Kidney (tissue), 14 donors: ENCODE data around the gene MTG1. TPM values are rescaled to one million over a fixed set of nuclear protein-coding genes. Genes with fewer than 3 reads are reported as not detected.

Experiments used
- DNase-seq, 5 donors: peaks; one replicate each; pipeline ENCODE4 v3.0.0-alpha.2; 2013 to 2020
- FAIRE-seq: peaks from 2 replicates; lab custom pipeline; 2012; peaks lifted over from hg19 to GRCh38; lab: Jason Lieb, UNC
- H3K27ac ChIP-seq, 2 donors: one replicate each; pipeline ENCODE4 v1.7.0; 2013; ENCODE audit warnings: low read depth in 2 of 2, low read length in 2 of 2, inconsistent platforms in 1 of 2
- H3K27me3 ChIP-seq: one replicate; pipeline ENCODE4 v1.7.1; 2013; ENCODE audit warnings: low read length, inconsistent platforms; ENCODE audit not compliant: control insufficient read depth, insufficient read depth
- H3K36me3 ChIP-seq, 3 donors: one replicate each; pipeline versions ENCODE4 v1.7.0 to v1.7.1; 2013; ENCODE audit warnings: low read length in 3 of 3, control low read depth in 1 of 3, inconsistent platforms in 1 of 3; ENCODE audit not compliant: insufficient read depth in 3 of 3, control insufficient read depth in 2 of 3
- H3K4me1 ChIP-seq, 3 donors: one replicate each; pipeline versions ENCODE4 v1.7.0 to v1.7.1; 2013; ENCODE audit warnings: low read length in 3 of 3, inconsistent platforms in 1 of 3, low read depth in 1 of 3; ENCODE audit not compliant: control insufficient read depth in 2 of 3, insufficient read depth in 2 of 3
- H3K4me3 ChIP-seq, 3 donors: one replicate each; pipeline versions ENCODE4 v1.7.0 to v1.8.1; 2013; ENCODE audit warnings: low read length in 3 of 3, control low read depth in 1 of 3, inconsistent platforms in 1 of 3
- H3K9ac ChIP-seq, 3 donors: one replicate each; pipeline versions ENCODE4 v1.7.0 to v1.7.1; 2013; ENCODE audit warnings: low read length in 3 of 3, control low read depth in 1 of 3, inconsistent platforms in 1 of 3
- H3K9me3 ChIP-seq, 3 donors: one replicate each; pipeline versions ENCODE4 v1.7.0 to v1.7.1; 2013; ENCODE audit warnings: low read length in 3 of 3, control low read depth in 1 of 3, inconsistent platforms in 1 of 3; ENCODE audit not compliant: control insufficient read depth in 2 of 3, insufficient read depth in 1 of 3
- intact Hi-C: fragments of 100-400 bp; cut with DNase I; formaldehyde crosslinking; loops from one replicate; pipeline ENCODE4 v1.11.1; 2022
- polyA plus RNA-seq: library from polyadenylated mRNA; stranded (reverse); fragments of 350-450 nt; fragmentation: Illumina TruSeq; extraction: RNeasy Lipid Tissue Mini Kit (QIAGEN cat#74804); gene quantifications from one replicate; pipeline ENCODE4 v1.2.3, GENCODE V29; 2014; ENCODE audit warnings: low read depth, low replicate concordance; ENCODE audit not compliant: insufficient read depth
- total RNA-seq: library from RNA; stranded (reverse); fragmentation: NEBNext Ultra II Directional; extraction: Animal tissue kit (Norgen Biotek cat#: 25700); gene quantifications from one replicate; pipeline ENCODE4 v1.2.1, GENCODE V29; 2021
- TF ChIP-seq, protein P1 (sequence below): IDR thresholded peaks from 3 replicates; pipeline ENCODE4 v1.5.1; 2012; ENCODE audit warnings: mild to moderate bottlenecking, moderate library complexity, borderline replicate concordance; ENCODE audit not compliant: insufficient read depth; ENCODE audit errors: extremely low read depth
- donor health status: control.
- donor health status: control.
- donor health status: control.
- donor health status: control.
- donor health status: control.
- donor health status: DM: yes; HTN: yes; CAD: no.
- donor health status: Normal renal cell carcinoma (clear cell type).

Gene MTG1
- total and polyA plus RNA-seq, 2 donors from 2014 or later = 51.1 to 68.5 TPM

DNA sequence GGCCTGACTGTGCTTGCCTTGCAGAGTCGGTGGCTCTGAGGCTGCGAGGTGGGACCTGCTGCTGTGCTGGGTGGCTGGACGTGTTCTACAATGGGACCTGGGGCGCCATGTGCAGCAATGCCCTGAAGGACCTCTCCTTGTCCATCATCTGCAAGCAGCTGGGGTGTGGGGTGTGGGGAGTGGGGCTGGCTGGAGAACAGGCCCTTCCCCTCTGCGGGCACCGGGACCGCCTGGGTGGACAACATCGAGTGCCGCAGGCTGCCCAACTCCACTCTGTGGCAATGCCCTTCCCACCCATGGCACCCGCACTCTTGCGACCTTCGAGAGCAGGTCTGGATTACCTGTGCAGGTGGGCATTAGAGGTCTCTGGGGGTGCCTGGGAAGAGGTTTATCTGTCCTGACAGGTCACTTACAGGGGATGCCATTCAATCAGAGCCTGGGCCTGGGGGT is 70.7 kb downstream of the MTG1 start:
- H3K27me3 ChIP-seq = no peaks in the 10 kb centered on the region

DNA sequence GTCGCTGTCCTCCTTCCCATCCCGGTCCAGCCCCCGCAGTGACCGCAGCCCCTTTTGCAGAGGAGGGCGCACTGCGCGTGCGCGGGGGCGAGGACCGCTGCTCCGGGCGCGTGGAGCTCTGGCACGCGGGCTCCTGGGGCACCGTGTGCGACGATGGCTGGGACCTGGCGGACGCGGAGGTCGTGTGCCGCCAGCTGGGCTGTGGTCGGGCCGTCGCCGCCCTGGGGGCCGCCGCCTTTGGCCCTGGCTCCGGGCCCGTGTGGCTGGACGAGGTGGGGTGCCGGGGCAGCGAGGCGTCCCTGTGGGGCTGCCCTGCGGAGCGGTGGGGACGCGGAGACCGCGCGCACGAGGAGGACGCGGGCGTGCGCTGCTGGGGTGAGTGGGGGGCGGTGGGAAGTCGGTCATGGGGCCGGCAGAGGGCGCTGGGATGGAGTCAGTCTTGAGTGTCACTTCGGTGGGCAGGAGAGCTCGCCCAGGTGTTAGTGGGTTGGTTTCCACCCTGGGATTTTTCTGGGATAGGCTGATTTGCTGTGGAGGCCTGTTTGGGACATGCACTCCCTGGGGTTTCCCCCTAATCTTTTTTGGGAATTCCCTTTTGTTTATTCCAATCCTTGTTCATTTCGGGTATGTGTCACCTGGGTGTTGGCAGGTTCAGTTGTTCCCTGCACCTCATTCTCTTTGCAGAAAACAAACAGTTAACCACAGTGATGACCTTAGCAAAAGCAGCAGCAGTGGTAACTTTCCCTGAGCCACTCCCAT is 71.4 kb downstream of the MTG1 start:
- TF ChIP-seq, protein P1, sequence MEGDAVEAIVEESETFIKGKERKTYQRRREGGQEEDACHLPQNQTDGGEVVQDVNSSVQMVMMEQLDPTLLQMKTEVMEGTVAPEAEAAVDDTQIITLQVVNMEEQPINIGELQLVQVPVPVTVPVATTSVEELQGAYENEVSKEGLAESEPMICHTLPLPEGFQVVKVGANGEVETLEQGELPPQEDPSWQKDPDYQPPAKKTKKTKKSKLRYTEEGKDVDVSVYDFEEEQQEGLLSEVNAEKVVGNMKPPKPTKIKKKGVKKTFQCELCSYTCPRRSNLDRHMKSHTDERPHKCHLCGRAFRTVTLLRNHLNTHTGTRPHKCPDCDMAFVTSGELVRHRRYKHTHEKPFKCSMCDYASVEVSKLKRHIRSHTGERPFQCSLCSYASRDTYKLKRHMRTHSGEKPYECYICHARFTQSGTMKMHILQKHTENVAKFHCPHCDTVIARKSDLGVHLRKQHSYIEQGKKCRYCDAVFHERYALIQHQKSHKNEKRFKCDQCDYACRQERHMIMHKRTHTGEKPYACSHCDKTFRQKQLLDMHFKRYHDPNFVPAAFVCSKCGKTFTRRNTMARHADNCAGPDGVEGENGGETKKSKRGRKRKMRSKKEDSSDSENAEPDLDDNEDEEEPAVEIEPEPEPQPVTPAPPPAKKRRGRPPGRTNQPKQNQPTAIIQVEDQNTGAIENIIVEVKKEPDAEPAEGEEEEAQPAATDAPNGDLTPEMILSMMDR = no peak
- no peaks in the 10 kb centered on the region for H3K27me3 ChIP-seq
- no peaks in the 10 kb centered on the region for H3K4me1 ChIP-seq
- no peak for DNase-seq
- H3K4me3 ChIP-seq = no peak overlapping the region
- FAIRE-seq = no peak
- intact Hi-C loops = no loop called here
- peaks cover 0 to 4% (median 0%) of the 10 kb centered on the region in 3 donors for H3K36me3 ChIP-seq
- H3K9ac ChIP-seq = no peak overlapping the region
- H3K27ac ChIP-seq = no peak overlapping the region
- no peaks in the 10 kb centered on the region for H3K9me3 ChIP-seq

More for the DNA sequence above, 70.7 kb downstream of the MTG1 start:
- Histone ChIP-seq H3K9ac (no peak overlapping the region), H3K9me3 (no peaks in the 10 kb centered on the region), H3K4me1 (no peaks in the 10 kb centered on the region), H3K27ac (no peak overlapping the region), H3K36me3 (peaks cover 0 to 4% (median 0%) of the 10 kb centered on the region in 3 donors), H3K4me3 (no peak overlapping the region)
- TF ChIP-seq, protein P1 = no peak
- FAIRE-seq (no peak), DNase-seq (peak in 2 of 5 donors; percentile 4 to 57)
- intact Hi-C loops = no loop called here

DNA sequence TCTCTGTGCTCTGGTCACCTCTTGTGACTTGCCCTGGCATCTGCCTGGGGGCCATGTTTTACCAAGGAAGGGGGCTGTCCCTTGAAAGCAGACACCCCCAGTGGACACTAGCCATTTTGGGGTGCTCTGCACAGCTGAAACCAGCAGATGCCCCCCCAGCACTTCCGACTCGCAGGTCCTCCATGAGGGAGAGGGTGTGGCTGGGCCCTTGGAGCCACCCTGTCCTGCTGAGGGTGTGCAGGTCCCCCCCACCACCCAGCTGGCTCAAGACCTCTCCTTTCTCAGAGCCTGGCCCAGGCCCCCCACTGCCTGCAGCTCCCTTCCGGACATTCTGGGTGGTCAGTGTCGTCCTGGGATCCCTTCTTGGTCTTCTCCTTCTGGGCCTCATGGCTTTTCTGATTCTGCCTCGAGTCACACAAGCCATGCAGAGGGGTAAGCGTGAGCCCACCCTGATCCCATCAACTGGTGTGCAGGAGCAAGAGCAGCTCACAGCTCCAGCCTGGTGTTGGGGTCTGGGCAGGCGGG is 72.1 kb downstream of the MTG1 start:
- H3K4me1 ChIP-seq = no peaks in the 10 kb centered on the region
- no peaks in the 10 kb centered on the region for H3K9me3 ChIP-seq
- TF ChIP-seq, protein P1 = no peak
- no peak for DNase-seq
- H3K36me3 ChIP-seq = peaks cover 0 to 6% (median 0%) of the 10 kb centered on the region in 3 donors
- intact Hi-C loops = no loop called here
- no peaks in the 10 kb centered on the region for H3K27me3 ChIP-seq
- no peak overlapping the region for H3K4me3 ChIP-seq
- no peak overlapping the region for H3K27ac ChIP-seq
- H3K9ac ChIP-seq = no peak overlapping the region
- no peak for FAIRE-seq
